DMS 273 (cell line): ENCODE results near the gene LPP.

ENCODE experiments used
- DNase-seq: peaks from one replicate; lab custom pipeline; 2025; ENCODE audit not compliant: unreplicated experiment; lab: John Stamatoyannopoulos, UW

LPP gene

GRCh38 chr3:188884299-188885043 lies 730.5 kb downstream of the LPP start:
- no peak for DNase-seq

- no peak for DNase-seq
Observed at GRCh38 chr3:188888321-188889053, 734.5 kb downstream of the LPP start.

- no peak for DNase-seq
Observed at GRCh38 chr3:188889054-188889491, 735.1 kb downstream of the LPP start.

GRCh38 chr3:188890572-188891270 lies 736.8 kb downstream of the LPP start:
- no peak for DNase-seq

- DNase-seq = no peak
Observed at GRCh38 chr3:188899881-188900280, 745.9 kb downstream of the LPP start.

- DNase-seq = no peak
Observed at GRCh38 chr3:188900421-188900951, 746.5 kb downstream of the LPP start.

GRCh38 chr3:188901126-188901525 lies 747.2 kb downstream of the LPP start:
- no peak for DNase-seq

- no peak for DNase-seq
Observed at GRCh38 chr3:188901671-188902287, 747.8 kb downstream of the LPP start.

- DNase-seq = no peak
Observed at GRCh38 chr3:188904670-188905069, 750.7 kb downstream of the LPP start.

- DNase-seq = no peak
Observed at GRCh38 chr3:188905547-188905946, 751.6 kb downstream of the LPP start.

- DNase-seq = no peak
Observed at GRCh38 chr3:188906236-188906635, 752.3 kb downstream of the LPP start.

- DNase-seq = no peak
Observed at GRCh38 chr3:188908002-188908850, 754.3 kb downstream of the LPP start.

GRCh38 chr3:188911026-188911850 lies 757.3 kb downstream of the LPP start:
- no peak for DNase-seq

GRCh38 chr3:188913084-188913483 lies 759.1 kb downstream of the LPP start:
- DNase-seq = no peak

- DNase-seq = no peak
Observed at GRCh38 chr3:188914552-188914951, 760.6 kb downstream of the LPP start.

- DNase-seq = no peak
Observed at GRCh38 chr3:188915127-188915526, 761.2 kb downstream of the LPP start.

- no peak for DNase-seq
Observed at GRCh38 chr3:188916934-188917401, 763.0 kb downstream of the LPP start.

GRCh38 chr3:188918093-188918492 lies 764.1 kb downstream of the LPP start:
- no peak for DNase-seq

- DNase-seq = no peak
Observed at GRCh38 chr3:188923671-188924070, 769.7 kb downstream of the LPP start.
